Activated T-cell treated with anti-CD3 and anti-CD28 coated beads for 24 hours (primary cell): ENCODE results near the gene PPIL4.
"Not testable (repeated sequence)": the region's sequence is repeated elsewhere in the genome, so short reads cannot be mapped to it uniquely, and the experiment has no call there.

Experiments used
- DNase-seq: peaks from one replicate; pipeline ENCODE4 v3.0.0-alpha.2; 2020; ENCODE audit warnings: low read depth

Gene PPIL4

DNA sequence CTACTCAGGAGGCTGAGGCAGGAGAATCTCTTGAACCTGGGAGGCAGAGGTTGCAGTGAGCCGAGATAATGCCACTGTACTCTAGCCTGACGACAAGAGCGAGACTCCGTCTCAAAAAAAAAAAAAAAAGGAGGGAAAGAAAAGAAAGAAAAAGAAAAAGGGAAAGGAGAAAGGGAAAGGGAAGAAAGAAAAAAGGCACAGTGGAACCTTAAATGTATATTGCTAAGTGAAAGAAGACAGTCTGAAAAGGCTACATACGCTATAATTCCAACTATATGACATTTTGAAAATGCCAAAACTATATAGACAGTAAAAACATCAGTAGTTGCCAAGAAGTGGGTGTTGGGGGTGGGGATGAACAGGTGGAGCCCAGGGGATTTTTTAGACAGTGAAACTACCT, 16.2 kb downstream of the PPIL4 start:
- no peak for DNase-seq

DNA sequence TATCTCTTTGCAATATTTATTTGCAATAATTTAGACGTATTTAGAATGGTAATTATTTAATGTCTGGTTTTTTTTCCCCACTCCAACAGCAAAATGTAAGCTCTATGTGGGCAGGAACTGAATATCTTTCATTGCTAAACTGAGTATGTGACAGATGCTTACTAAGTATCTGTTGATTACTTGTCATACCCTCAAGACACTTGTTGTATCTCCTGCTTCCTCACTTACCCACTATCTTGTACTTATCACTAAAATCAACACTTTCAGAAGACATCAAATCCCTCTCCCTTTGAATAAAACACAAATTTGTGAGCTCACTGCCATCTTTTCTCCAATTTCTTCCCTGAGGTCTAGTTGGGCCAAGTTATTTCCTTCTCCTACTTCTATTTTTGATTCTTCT, 30.3 kb downstream of the PPIL4 start:
- DNase-seq: no peak

DNA sequence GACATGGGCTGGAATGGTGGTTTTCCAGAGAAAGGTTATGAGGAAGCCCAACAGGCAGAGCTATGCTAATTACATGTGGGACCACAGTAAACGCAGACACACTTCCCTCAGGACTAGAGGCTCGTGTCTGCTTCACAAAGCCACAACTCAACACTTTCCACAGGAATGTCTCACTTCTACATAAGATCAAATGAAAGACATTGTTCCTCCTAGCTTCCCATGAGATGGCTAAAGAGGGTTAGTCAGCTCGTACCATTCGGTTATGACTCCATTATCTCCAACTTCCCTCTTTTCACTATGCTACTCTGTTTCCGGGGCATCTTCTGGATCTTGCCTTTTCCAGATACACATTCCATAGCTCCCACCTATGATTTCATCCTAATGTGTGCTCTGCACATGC, 31.9 kb downstream of the PPIL4 start:
- no peak for DNase-seq

DNA sequence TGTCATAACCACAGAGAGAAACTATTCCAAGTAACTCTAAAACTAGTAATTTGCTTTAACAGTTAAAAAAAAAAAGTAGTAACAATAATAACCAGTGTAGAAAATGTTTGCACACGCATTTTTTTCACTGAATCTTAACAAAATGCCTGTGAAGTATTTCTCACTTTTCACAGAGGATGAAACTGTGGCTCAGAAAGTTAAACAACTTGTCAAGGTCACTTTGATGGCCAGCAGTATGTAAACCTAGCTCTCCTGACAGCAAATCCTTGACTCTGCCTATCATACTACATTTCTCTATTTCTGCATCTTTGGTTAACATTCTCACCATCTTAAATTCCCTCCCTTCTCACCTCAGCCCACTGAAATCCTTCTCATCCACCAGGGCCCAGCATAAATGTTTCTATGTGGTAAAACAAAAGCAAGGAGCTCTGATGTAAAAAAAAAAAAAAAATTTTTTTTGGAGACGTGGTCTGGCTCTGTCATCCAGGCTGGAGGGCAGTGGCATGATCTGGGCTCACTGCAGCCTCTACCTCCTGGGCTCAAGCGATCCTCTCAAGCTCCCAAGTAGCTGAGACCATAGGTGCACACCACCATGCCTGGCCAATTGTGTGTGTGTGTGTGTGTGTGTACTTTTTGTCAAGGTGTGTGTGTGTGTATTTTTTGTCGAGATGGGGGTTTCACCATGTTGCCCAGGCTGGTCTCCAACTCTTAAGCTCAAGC, 34.9 kb downstream of the PPIL4 start:
- no peak for DNase-seq

DNA sequence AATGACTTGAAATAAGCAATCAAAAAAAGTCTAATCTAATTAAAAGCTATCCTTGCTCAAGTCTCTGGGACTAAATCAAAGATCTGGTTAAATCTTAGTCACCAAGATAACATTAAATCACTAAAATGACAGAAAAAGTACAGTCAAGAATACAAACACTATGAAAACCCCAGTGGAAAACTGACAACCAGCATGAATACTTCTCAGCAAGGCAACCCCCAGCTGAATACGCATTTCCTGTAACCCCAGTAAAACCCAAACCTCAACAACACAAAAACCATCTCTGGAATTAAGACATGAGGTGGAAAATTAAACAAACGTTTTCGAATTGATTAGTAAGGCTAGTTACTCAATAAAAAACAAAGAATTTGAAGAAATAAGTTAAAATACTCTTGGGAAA, 37.4 kb downstream of the PPIL4 start:
- no peak for DNase-seq

DNA sequence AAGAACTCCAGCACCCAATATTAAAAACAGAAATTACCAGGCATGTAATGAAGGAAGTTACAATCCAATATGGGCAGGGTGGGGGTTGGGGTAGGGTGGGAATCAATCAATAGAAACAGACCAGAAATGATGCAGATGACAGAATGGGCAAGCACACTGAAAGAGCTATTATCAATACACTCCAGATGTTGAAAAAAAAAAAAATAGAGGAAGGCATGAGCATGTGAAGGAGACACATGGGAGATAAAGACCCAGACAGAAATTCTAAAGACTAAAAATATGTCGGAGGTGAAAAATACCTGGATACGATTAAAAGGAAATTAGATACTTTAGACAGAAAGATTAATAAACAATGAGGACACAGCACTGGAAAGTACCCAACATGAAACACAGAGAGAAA, 42.0 kb downstream of the PPIL4 start:
- no peak for DNase-seq

DNA sequence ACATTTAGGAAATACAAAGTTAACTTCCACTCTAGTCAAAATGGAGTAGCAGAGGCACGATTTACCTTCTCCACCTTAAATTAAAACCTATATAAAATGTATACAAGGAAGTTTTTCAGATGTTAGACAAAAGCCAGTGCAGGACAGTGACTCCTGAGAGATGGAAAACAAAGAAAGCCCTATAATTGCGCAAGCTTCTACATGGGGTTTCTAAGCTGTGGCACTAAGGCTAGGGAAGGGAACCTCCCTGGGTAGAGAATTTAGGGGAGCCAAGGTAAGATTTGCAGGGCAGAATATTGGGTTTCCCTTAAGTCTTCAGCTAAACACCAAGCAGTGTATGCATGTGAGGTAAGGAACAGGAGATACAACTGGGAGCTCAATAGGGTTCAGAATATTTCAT, 42.6 kb downstream of the PPIL4 start:
- DNase-seq: no peak

DNA sequence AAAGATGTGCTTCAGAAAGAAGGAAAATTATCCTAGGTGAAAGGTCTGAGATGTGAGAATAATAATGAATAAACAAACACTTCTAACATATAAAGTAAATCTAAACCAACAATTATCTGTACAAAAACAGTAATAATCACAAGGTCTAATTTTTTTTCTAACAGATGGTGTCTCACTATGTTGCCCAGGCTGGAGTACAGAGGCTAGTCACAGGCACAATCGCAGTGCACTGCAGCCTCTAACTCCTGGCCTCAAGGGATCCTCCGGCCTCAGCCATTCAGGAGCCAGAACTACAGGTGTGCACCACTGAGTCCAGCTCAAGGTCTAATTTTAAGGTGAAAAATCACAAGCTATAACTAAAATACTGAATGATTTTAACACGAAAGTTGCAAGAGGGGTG, 44.1 kb downstream of the PPIL4 start:
- DNase-seq: no peak

DNA sequence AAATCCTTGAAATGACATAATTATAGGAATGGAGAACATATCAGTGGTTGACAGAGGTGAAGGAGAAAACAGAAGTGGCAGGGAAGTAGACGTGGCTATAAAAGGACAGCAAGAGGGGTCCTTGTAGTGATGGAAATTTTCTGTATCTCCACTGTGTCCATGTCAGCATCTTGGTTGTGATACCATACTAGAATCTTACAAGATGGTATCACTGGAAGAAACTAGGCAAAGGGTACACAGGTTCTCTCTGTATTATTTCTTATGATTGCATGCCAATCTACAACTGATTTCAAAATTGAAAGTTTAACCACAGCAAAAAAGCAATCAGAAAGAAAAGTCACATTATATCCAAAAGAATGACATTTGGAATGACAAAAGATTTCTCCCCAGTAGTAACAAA, 44.6 kb downstream of the PPIL4 start:
- DNase-seq: no peak

DNA sequence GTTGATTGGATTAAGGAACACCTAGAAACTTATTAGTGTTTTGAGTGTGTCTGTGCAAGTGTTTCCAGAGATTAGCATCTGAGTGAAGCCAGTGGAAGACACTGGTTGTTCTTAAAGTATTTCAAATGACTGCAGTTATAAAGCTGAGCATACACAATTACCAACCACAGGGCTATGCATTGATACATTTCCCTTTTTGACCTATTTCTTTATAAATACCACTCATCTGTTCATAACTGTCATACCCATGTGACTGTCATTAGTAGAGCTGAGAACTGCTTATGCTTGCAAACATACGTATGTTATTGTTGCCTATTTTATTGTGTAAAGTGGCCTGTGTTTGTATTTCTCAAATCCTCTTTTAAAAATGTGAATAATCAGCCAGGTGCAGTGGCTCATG, 45.7 kb downstream of the PPIL4 start:
- DNase-seq: no peak

DNA sequence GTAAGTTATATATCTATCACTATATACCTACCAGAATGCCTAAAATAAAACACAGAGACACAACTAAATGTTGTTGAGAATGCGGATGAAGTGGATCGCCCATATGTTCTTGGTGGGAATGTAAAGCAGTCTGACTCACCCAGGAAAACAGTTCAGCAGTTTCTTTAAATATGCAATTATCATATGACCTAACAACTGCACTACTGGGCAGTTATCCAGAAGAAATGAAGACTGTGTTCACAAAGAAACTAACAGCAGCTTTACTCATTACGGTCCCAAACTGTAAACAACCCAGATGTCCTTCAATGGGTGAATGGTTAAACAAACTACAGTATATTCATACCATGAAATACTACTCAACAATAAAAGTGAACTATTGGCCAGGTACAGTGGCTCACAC, 46.8 kb downstream of the PPIL4 start:
- DNase-seq: no peak

DNA sequence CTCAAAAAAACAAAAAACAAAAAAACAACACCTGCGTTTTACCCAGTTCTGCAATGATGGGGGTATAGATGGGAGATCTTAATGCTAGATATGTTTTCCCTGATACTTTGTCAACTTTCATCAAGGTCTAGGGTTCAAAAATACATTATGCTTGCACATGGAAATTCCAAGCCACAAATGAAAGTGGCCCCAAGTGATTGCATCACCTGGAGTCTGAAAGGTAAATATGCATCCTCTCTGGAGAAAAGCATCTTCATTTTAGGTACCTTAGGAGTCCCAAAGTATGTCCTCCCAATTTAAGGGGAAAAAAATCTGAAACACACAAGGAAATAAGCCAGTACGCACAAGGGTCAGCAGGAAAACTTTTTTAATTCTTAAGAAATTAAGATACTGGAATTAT, 48.5 kb downstream of the PPIL4 start:
- no peak for DNase-seq

DNA sequence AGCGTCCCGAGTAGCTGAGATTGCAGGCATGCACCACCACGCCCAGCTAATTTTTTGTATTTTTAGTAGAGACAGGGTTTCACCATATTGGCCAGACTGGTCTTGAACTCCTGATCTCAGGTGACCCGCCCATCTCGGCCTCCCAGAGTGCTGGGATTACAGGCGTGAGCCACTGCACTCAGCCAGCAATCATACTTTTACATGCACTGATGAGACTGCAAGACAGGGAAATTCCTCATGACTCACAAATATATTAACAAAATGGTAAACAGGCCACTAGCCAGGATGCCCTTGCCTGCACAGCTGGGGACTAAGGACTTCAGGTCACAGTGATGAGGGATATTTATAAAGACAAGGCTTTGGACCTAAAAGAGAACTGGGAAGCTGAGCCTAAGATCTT, 49.2 kb downstream of the PPIL4 start:
- not testable (repeated sequence) for DNase-seq

DNA sequence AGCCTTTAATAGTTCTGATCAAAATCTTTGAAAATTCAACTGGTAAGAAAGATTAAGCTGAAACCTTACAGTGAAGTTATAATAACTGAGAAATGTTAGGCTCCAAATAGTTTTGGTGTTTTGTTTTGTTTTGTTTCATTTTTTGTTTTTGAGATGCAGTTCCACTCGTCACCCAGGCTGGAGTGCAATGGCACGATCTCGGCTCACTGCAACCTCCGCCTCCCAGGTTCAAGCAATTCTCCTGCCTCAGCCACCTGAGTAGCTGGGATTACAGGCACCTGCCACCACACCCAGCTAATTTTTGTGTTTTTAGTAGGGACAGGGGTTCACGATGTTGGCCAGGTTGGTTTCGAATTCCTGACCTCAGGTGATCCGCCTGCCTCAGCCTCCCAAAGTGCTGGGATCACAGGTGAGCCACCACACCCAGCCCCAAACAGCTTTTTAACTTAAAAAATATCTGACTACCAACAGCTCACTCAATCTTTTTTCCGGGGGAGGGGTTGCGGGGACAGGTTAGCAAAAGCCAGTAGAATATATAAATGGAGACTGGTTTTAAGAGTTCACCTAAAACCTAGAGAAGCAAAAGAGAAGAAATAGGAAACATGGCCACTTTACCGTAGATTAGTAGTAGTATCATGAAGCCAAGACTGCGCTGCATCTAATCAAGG, 50.4 kb downstream of the PPIL4 start:
- DNase-seq: not testable (repeated sequence)

DNA sequence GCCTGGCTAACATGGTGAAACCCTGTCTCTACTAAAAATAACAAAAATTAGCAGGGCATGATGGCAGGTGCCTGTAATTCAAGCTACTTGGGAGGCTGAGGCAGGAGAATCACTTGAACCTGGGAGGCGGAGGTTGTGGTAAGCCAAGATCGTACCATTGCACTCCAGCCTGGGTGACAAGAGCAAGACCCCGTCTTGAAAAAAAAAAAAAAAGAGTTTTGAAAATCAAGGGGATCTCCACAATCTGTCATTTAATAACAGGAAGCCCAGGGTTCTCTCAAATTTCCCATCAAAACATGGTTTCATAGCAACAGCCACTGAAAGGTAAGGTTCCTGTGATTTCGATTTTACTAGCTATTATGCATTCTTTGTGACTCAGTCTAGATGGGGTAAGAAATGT, 51.0 kb downstream of the PPIL4 start:
- DNase-seq: not testable (repeated sequence)

DNA sequence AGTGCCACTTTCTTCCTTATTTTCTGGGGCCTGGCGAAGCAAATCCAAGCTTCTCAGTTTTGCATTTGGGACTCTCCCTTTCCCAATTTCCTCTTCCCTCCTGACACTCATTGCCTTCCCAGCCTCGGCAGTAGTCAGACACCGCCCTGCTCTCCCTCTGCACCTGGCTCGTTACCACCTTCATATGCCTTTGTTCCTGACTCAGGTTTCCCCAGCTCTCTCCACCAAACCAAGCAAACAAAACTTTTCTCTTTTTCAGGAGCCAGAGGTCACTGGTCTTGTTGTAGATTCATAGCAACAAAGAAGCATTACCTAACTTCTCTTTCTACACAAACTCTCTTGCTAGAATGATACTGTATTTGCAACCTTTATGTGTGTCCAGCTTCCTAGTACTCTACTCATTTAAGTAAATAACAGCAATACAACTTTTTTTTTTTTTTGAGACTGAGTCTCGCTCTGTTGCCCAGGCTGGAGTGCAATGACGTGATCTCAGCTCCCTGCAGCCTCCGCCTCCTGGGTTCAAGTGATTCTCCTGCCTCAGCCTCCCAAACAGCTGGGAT, 52.0 kb downstream of the PPIL4 start:
- no peak for DNase-seq

DNA sequence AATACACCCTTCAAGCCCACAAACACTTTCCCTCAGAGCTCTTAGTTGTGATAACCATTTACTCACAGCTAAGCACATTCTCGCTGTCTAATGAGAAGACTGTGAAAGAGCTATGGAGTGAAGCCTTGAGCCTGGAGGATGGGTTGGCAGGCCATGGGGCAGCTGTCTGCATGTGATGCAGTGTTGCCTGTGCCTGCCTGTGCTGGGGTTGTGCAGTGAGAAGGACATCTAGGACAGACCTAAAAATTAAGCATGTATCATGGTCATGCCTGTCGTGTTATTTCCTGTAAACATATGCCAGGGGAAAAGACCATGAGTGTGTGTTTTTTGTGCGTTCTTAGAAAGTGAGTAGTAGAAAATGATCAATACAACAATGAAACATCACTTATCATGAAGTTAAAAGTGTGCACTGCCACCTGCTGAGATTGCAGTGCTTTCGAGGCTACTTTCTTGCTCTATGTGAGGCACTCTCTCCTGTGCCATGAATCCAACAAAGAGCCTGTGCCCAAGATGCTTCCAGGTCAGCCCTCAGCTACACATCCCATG, 53.0 kb downstream of the PPIL4 start:
- DNase-seq: no peak

DNA sequence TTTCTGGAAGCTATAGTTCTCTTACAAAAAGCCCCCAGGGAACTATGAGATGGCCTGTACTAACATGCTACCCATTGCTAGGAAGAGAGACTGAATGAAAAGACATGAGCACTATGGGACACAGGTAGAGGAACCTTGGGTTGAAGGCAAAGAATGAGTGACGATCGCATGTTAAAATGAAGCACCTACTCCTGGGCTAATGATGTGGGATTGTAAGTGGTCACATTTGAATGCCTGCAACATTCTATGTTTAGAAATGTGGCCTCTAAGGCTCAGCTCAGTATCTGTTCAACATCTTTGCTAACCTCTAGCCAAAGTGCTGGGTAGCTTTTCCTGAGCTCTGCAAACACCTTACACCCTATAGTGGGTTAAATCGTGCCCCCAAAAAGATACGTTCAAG, 55.9 kb downstream of the PPIL4 start:
- no peak for DNase-seq

DNA sequence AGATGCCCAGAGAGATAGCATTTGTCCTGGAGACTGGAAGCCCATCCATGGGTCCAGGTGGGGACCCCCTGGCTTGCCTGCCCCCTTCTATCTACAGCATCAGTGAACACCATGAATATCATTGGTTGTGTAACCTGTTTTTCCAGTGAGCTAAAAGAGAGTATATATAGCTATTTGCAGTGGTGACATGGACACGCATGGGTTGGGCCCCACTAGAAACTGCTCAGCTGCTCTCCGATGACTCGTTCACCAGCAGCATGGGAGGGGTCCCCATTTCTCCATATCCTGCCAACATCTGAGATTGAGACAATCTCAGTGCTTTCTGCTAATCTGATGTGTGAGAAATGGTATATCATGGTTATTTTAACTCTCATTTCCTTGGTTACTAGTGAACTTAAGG, 57.0 kb downstream of the PPIL4 start:
- no peak for DNase-seq

DNA sequence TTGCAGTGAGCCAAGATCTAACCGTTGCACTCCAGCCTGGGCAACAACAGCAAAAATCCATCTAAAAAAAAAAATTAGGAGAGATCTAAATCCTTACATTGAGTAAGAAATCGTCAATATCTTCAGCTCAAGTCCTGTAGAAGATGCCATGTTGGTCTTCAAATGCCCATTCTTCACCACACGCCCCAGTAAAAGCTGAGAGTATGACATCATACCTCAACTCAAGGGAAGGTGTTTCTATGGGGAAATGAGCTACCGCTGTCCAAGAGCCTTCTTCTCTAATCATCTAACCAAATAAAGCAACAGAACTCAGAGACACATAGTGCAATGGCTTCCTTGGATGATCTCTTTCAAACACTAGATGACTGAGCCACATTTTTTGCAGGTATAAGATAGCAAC, 58.5 kb downstream of the PPIL4 start:
- DNase-seq: no peak

DNA sequence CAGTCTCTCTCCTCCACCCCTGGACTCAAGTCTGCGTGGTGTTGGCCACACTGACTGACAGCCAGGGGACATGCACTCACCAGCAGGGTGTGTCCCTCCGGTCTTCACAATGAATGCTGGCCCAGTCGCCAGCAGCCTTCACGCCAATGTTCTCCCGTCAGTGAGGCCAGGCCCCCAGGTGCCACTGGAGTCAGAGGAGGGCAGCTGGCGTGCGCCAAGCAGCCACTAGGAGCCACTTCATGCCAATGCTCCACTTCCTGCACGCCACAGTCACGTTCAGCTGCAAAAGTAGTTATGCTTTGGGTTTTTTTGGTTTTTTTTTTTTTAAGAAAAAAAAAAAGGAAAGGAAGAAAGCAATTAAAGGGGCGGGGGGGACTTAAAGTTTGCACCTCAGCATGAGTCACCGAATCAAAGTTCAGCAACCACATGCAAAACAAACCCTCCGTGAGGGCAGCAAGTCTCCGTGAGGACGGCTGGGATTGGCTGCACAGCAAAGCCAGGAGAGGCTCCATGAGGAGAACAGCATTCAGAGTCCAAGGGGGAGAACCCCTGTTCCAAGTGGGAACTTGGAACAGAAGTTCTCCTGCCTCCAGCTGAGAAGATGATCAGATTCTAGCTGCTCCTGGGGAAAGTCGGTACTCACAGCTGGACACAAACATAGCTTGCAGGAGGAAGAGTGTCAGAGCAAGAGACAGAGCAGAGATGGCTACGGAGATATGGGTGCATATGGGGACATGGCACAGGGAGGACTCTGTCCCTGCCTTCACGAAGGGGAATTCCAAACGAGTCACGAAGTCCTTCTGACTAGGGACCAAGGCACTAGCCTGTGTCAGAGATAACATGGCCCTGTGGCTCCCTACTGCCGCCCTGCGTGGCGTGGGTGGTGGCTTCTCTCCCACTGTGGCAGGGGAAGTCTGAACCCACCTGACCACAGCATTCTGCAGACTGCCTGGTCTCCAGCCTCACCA, 60.8 kb downstream of the PPIL4 start, which contains the start of gene ZC3H12D:
ZC3H12D (minus strand) TSS at position 282 of the 968 bp plus-strand sequence. CDS start 10,471 bp downstream, outside the sequence.
- peak; percentile 64 for DNase-seq
